Right lobe of liver (tissue), 6 donors: ENCODE data around the gene SH2D2A. TPM values are rescaled to one million over a fixed set of nuclear protein-coding genes. Genes with fewer than 3 reads are reported as not detected.

Source experiments
- ATAC-seq, 4 donors: fragments of 200-7000 bp; cut with Tn5 transposase; one replicate each; pipeline ENCODE4 v1.9.1; 2020; ENCODE audit warnings: mild to moderate bottlenecking in 4 of 4, moderate library complexity in 4 of 4
- DNase-seq, 3 donors: peaks; one replicate each; pipeline ENCODE4 v3.0.0-alpha.2; 2020
- H3K27ac ChIP-seq, 3 donors: fragments of 200-600 bp; one replicate each; pipeline ENCODE4 v1.8.0; 2022
- H3K27me3 ChIP-seq, 2 donors: fragments of 200-600 bp; one replicate each; pipeline ENCODE4 v1.8.0; 2022
- H3K36me3 ChIP-seq, 4 donors: fragments of 200-600 bp; sonication (generic) in 1 of 4; one replicate each; pipeline versions ENCODE4 v1.5.1 to v1.8.0; 2017 to 2022; ENCODE audit warnings: control low read depth in 1 of 4
- H3K4me1 ChIP-seq, 4 donors: fragments of 200-600 bp; sonication (generic) in 1 of 4; one replicate each; pipeline versions ENCODE4 v1.5.1 to v1.8.0; 2017 to 2022; ENCODE audit warnings: control low read depth in 1 of 4
- H3K4me3 ChIP-seq, 3 donors: fragments of 200-600 bp; one replicate each; pipeline ENCODE4 v1.8.0; 2022
- H3K9me3 ChIP-seq, 4 donors: fragments of 200-600 bp; sonication (generic) in 1 of 4; one replicate each; pipeline versions ENCODE4 v1.5.1 to v1.8.0; 2017 to 2022; ENCODE audit warnings: control low read depth in 1 of 4
- POLR2A ChIP-seq: fragments of 450-650 bp; IDR thresholded peaks from one replicate; pipeline ENCODE4 v1.6.1; 2017; ENCODE audit warnings: antibody characterized with exemption, mild to moderate bottlenecking
- WGBS: methylation state at CpG from one replicate; pipeline ENCODE4 v1.1.6; 2018; ENCODE audit warnings: low coverage, low lambda C conversion rate; ENCODE audit not compliant: insufficient coverage; ENCODE audit errors: missing lambda C conversion rate; 5-methylcytosine and 5-hydroxymethylcytosine counted together
- intact Hi-C, 2 donors: fragments of 100-400 bp; cut with DNase I; formaldehyde crosslinking; loops; one replicate each; pipeline versions ENCODE4 v1.11.2 to v1.14.1; 2022
- total RNA-seq, 6 experiments: library from RNA; depleted of rRNA in 2 of 6; stranded (reverse); fragments of >200 nt in 2 of 6; fragmentation: NEBNext Ultra II Directional in 3 of 6; extraction: Animal tissue kit (Norgen Biotek cat#: 25700) in 3 of 6; gene quantifications; one replicate each; pipeline versions ENCODE4 v1.1.0 to v1.2.4, GENCODE V29; 2016 to 2023
- TF ChIP-seq, protein P1 (sequence below), 4 donors: fragments of 200-600 bp in 3 of 4; fragments of 450-650 bp in 1 of 4; IDR thresholded peaks; one replicate each; pipeline versions ENCODE4 v1.5.1 to v1.8.0; 2016 to 2022; ENCODE audit warnings: antibody characterized with exemption in 4 of 4, mild to moderate bottlenecking in 2 of 4
- donor health status: DM: no; HTN: yes; CAD: no.
- donor health status: DM: no; HTN: no; CAD: no.
- donor health status: DM: no; HTN: no; CAD: no.
- donor health status: DM: no; HTN: yes; CAD: no.
- donor health status: DM: no; HTN: yes; CAD: no.

Gene SH2D2A
- total RNA-seq, 6 experiments from 2014 or later = 0.32 to 1.3 (median 0.67) TPM

- H3K27me3 ChIP-seq = peaks cover 4 to 13% of the 10 kb centered on the region in 2 donors
- intact Hi-C loops = no loop called here
Observed at GRCh38 chr1:156860113-156860627, 43.5 kb upstream of the SH2D2A start.

DNA sequence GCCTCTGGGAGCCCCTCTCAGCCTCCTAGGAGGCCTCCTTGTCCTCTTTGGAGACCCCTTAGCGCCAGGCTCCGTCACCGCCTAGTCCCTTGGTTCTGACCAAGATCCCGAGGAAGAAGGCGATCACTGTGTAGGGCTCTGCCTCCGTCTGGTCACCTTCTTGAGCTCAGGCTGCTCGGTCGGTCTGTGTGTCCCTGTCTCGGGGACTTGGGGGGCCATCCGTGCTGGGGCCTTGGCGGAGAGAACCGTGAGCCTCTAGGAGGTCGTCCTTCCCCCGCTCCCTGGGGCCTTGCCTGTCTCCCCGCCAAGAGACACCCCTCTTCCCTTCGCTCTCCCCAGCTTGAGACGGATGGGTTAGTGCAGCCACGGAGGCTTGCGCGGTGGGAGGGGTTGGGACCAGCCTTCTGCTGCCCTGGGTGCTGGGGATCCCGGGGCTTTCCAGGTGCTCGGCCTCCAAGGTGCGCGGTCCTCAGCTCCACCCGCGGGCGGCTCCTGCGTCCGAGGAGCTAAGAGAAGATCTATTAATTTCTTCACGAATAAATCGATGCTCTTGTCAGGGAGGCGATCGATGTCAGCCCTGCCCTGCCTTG, 43.0 kb upstream of the SH2D2A start:
- TF ChIP-seq, protein P1, sequence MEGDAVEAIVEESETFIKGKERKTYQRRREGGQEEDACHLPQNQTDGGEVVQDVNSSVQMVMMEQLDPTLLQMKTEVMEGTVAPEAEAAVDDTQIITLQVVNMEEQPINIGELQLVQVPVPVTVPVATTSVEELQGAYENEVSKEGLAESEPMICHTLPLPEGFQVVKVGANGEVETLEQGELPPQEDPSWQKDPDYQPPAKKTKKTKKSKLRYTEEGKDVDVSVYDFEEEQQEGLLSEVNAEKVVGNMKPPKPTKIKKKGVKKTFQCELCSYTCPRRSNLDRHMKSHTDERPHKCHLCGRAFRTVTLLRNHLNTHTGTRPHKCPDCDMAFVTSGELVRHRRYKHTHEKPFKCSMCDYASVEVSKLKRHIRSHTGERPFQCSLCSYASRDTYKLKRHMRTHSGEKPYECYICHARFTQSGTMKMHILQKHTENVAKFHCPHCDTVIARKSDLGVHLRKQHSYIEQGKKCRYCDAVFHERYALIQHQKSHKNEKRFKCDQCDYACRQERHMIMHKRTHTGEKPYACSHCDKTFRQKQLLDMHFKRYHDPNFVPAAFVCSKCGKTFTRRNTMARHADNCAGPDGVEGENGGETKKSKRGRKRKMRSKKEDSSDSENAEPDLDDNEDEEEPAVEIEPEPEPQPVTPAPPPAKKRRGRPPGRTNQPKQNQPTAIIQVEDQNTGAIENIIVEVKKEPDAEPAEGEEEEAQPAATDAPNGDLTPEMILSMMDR (IDR thresholded peaks at IDR 0.05) = no peak
- TF ChIP-seq POLR2A = no peak
- peak overlapping the region in 2 of 3 donors; percentile 6 to 24 for H3K4me3 ChIP-seq
- ATAC-seq = peak; percentile 19 to 26 (median 25)
- no peaks in the 10 kb centered on the region for H3K36me3 ChIP-seq
- intact Hi-C loops = no loop called here
- 0% methylated on average over 10 of the region's 33 CpGs for WGBS
- DNase-seq = no peak
- H3K4me1 ChIP-seq = peaks cover 0 to 21% (median 0%) of the 10 kb centered on the region in 4 donors
- no peaks in the 10 kb centered on the region for H3K9me3 ChIP-seq
- peaks cover 4 to 13% of the 10 kb centered on the region in 2 donors for H3K27me3 ChIP-seq
- no peak overlapping the region for H3K27ac ChIP-seq

More at GRCh38 chr1:156860113-156860627, 43.5 kb upstream of the SH2D2A start:
- ATAC-seq = peak; percentile 72 to 81 (median 78)
- peaks cover 0 to 21% (median 0%) of the 10 kb centered on the region in 4 donors for H3K4me1 ChIP-seq
- H3K9me3 ChIP-seq = no peaks in the 10 kb centered on the region
- no peak for TF ChIP-seq POLR2A
- TF ChIP-seq, protein P1 (IDR thresholded peaks at IDR 0.05) = peak; percentile 65 to 88 (median 76)
- H3K36me3 ChIP-seq = no peaks in the 10 kb centered on the region
- no peak for DNase-seq
- H3K27ac ChIP-seq = no peak overlapping the region
- 1% methylated on average over 19 of the region's 35 CpGs for WGBS
- H3K4me3 ChIP-seq = peak overlapping the region in 2 of 3 donors; percentile 6 to 24

- no peak for DNase-seq
- Histone ChIP-seq H3K27me3 (peaks cover 4 to 13% of the 10 kb centered on the region in 2 donors), H3K4me3 (peak within 1 kb of the TSS in 2 of 3 donors; percentile 6 to 24), H3K9me3 (no peaks in the 10 kb centered on the region), H3K36me3 (no peaks in the 10 kb centered on the region), H3K4me1 (peaks cover 0 to 21% (median 0%) of the 10 kb centered on the region in 4 donors), H3K27ac (no peak within 1 kb of the TSS)
- intact Hi-C loops = no loop called here
- 0% methylated on average over 2 of the region's 39 CpGs for WGBS
- TF ChIP-seq, protein P1 (IDR thresholded peaks at IDR 0.05) = no peak
- no peak for TF ChIP-seq POLR2A
- ATAC-seq = peak in 1 of 4 donors; percentile 3
Observed at GRCh38 chr1:156858959-156859522, 42.4 kb upstream of the SH2D2A start, which contains the start of gene INSRR. INSRR (minus strand) TSS chr1:156859117; CDS start chr1:156858621, 496 bp downstream.

DNA sequence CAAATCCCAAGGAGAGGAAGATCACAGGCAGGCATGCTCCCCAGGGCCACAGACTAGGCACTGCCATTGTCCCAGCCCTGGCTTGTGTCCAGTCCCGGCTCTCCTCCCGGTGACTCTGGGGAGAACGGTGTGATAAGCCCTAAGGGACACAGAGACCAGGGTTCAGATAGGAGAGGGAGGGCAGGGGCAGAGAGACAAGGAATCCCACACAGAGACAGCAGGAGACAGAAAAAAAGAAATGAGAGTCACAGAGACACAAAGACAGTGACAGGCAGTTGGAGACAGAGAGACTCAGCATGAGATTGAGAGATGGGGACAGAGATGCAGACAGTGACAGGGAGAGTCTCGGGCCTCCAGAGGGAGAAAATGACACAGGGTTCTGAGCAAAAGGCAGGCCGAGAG, 41.9 kb upstream of the SH2D2A start:
- peaks cover 4 to 13% of the 10 kb centered on the region in 2 donors for H3K27me3 ChIP-seq
- intact Hi-C loops = no loop called here

More for the DNA sequence above, 41.9 kb upstream of the SH2D2A start:
- Histone ChIP-seq H3K4me1 (peaks cover 0 to 21% (median 0%) of the 10 kb centered on the region in 4 donors), H3K27ac (no peak overlapping the region), H3K9me3 (no peaks in the 10 kb centered on the region), H3K4me3 (no peak overlapping the region), H3K36me3 (no peaks in the 10 kb centered on the region)
- TF ChIP-seq POLR2A = no peak
- TF ChIP-seq, protein P1 (IDR thresholded peaks at IDR 0.05) = no peak
- WGBS = 17% methylated on average over 5 of the region's 5 CpGs
- ATAC-seq (peak in 2 of 4 donors; percentile 18 to 21), DNase-seq (no peak)
